ENCODE data around the gene CENPB.

DNA sequence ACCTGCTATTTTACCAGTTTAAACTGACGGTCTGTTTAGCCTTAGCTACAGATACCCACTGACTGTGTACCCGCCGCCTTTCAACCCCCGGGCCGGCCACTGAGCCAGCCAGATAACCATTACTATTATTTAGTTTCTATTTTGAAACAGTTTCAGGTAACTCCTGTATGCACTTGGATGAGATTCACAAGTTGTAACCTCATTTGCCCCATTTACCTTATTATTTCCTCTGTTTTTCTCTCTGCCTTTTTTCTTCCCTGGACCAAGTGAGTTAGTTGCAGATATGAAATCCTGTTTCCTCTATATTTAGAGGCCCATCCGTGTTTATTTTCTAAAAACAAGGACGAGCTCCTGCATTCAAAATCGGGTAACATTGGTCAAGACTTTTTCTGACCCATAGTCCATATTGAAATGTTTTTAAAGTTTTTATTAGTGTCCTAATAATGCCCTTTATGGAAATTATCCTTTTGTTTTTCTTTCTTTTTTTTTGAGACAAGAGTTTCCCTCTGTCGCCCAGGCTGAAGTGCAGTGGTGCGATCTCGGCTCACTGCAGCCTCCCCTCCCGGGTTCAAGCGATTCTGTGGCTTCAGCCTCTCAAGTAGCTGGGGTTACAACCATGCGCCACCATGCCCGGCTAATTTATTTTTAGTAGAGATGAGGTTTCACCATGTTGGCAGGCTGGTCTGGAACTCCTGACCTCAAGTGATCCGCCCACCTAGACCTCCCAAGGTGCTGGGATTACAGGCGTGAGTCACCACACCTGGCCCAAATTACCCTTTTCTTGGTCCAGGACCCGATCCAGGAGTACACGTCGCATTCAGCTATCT, 34.6 kb upstream of the CENPB start:
- TF ChIP-seq FOXP2 (optimal IDR thresholded peaks at IDR 0.05; ENCODE audit: control extremely low read depth, extremely low read length, insufficient read depth) = no peak
- no peak; the same call in 1 of the 2 replicates for TF ChIP-seq POLR2AphosphoS5 (IDR thresholded peaks at IDR 0.05; ENCODE audit: borderline replicate concordance, low read depth, low read length)
